HK-2 (cell line): ENCODE data around the gene ARL15.
"Not testable (repeated sequence)": the region's sequence is repeated elsewhere in the genome, so short reads cannot be mapped to it uniquely, and the experiment has no call there.

Source experiments
- DNase-seq: peaks from one replicate; pipeline ENCODE4 v3.0.0-alpha.2; 2018; ENCODE audit not compliant: unreplicated experiment

Gene ARL15

GRCh38 chr5:53900677-53901076 lies 409.7 kb downstream of the ARL15 start:
- DNase-seq, result no peak

DNA sequence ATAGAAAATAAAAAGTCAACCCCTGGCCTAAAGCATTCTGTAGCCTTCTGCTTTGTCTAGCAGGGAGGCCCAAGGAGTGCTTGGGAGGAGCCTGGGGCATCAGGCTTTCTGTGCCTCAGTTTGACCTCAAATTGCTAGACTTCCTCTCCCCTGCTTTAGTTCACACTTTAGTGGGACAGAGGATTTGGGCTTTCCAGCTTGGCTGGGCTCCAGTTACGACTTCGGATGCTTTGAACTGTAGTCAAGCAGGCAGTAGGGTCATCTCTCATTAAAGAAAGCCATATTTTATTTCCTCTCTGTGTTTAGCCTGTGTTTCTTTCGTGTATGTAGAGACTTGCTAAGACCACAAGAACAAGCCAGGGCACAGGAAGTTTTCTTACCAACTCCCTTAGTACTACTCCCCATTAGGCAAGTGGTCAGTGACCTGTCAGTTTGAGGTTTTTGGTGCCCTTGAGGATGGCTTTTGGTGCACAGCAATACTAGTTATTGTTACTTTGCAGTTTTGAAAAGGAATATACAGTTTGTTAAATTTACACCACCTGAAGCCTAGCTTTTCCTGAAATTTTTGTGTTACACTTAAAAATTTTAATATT lies 415.2 kb downstream of the ARL15 start:
- DNase-seq, result no peak

GRCh38 chr5:53893626-53894025 lies 416.7 kb downstream of the ARL15 start:
- no peak for DNase-seq

DNA sequence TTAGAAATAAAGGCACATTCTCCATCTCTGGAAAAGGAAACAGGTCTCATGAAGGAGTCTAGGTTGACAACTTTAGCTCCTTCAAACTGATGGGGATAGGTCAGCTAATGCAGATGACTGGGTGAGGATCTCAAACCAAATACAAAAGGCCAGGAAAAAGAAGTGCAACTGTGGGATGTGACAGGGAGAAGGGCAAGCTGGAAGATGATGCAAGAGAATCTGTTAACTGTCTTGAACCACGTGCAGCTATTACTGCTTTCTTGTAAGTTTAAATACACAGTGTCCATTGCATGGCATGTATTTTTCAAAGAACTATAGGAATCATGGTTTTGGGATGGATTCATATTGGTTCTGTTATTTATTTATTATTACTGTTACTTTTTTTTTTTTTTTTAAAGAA lies 418.1 kb downstream of the ARL15 start:
- DNase-seq, result no peak

DNA sequence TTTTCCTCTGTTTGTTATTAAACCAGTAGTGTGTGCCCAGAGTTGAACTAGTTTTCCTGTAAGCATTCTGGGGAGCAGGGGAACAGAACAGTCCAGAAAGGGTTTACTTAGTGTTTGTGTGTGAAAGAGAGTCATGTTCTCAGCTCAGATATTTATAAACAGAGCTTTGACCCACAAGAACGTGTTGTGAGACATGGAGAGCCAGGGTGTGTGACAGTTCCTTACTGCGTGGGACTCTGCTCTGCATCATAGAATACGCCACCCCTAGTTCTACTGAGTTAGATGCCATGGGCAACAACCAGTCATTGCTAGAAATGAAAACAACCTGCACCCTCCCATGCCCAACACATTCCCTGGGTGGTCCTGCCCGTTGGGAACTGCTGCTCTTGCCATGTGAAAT lies 419.2 kb downstream of the ARL15 start:
- no peak for DNase-seq

DNA sequence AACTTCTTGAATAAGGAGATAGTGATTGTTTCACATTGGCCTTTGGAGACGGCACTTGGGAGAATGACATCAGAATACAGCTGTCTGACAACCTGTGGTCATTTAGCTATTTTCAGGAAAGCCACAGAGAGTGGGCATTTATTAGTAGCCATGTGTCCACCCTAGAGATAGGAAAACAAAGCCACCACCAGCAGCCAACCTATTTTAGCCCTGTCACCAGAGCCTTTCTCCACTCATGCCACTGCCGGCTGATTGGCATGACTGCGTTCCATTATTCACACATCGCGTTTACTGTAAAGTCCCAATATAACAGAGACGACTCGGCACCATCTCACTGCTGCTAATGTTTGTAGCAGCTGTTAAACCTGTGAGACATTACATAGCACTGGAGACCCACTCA lies 419.9 kb downstream of the ARL15 start:
- DNase-seq, result no peak

GRCh38 chr5:53884844-53885243 lies 425.5 kb downstream of the ARL15 start:
- no peak for DNase-seq

DNA sequence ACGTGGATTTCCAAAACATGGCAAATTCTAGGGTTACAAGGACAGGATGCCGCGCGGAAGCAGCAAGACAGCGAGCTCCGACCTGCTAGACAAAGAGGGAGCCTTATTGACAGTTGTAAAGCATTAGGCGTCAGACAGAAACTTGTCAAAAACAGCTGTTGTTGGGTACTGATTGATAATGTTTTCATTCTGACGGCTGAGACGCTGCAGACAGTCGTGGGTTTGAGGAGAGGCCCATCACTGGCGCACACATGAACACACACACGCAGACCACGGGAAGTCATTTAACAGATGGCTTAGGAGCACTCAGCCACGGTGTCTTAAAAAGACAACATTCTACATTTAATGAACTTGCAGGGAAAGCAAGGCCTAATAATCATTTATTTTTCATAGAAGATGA lies 426.0 kb downstream of the ARL15 start:
- DNase-seq, result no peak

- DNase-seq, result no peak
These were observed 427.7 kb downstream of the ARL15 start for GRCh38 chr5:53882676-53883031.

DNA sequence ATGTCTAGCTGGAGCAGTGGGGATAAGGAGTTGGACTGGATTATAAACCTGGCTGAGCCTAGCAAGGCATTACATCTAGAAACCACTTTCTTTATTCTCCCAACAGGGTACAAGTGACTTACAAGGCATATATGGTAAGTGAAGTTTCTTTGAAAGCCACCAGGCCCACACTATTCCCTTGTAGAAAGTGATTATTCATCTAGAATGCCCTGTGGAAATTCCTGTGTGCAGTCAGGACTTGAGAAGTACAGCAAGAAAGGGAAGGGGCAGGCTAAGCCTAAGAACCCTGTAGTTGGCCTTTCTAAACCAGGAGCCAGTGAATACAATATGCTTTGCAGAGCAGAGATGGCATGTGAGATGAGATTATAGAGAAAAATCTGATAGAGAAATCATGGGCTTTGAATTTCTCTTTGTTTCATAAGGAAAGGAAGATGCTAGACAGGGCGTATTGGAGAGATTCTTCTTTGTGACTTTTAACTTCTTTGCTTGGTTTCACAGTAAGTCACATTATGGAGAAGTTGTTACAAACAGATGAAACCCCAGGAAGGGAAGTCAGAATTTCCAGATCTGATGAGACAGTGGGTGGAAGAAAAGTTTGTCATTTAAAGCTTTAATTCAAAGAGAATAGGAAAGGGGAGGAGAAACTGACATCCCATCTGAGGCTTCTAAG lies 428.2 kb downstream of the ARL15 start:
- no peak for DNase-seq

- DNase-seq, result no peak
These were observed 430.6 kb downstream of the ARL15 start for GRCh38 chr5:53879708-53880323.

DNA sequence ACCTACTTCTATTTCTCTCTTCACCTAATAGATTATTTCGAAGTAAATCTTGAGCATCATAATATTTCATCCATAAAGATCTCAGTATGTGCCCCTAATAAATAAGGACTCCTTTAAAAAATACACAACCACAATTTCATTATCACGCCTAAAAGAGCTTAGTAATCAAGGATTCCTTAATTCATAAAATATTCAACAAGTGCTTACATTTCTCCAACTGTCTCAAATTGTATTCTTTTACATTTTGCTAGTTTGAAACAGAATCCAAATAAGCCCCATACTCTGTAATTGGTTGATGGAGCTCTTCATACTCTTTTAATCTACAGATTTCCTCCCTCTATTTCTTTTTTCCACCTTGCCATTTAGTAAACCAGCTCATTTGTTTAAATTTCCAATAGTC lies 432.4 kb downstream of the ARL15 start:
- DNase-seq, result no peak

DNA sequence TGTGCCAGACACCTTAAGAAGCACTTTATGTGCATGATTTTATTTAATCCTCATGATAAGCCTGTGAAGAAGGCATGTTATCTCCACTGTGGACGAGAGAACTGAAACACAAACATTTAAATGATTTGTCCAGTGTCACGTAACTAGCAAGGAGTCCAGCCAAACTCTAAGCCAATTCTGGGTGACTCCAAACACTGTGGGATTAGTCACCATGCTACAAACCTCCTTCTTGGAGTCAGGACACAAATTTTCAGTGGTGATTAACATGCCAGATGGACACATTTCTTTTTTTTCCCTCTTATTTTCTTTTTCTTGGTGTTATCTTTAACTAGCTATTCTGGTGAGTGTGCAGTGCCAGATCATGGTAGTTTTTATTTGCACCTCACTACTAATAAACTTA lies 433.1 kb downstream of the ARL15 start:
- DNase-seq, result no peak

- DNase-seq, result no peak
These were observed 436.0 kb downstream of the ARL15 start for GRCh38 chr5:53874409-53874808.

DNA sequence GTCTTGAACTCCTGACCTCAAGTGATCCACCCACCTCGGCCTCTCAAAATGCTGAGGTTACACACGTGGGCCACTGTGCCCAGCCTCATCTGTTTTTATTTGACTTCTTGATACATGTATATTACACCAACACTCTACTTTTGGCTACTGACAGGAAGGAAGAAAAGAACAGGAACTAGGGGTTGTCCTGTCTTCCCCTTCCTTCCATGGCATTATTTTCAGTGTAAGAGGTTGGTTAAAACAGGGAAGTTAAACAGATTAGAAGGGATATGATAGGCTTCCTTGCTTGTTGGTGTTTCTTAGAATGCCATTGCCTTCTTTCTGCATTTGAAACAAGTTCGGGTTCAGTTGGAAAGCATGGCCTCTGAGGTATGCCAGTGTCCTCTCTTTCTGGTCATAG lies 437.1 kb downstream of the ARL15 start:
- no peak for DNase-seq

DNA sequence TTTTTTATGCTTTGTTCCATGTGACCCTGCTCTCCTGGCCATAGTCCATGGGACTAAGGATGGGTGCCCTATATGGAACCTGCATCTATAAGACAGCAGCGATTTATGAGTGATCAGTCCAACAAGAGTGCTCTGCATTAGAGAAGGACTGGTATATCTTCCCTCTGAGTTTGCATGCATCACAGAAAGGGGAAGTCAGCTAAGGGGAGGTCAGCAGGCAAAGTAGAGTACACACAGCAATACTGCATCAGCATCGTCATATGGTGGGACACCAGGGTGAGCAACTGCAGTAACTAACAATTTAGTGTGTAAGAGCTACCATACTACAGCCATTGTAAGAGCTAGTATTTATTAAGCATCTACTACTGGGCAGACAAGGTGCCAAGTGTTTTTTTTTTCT lies 438.6 kb downstream of the ARL15 start:
- no peak for DNase-seq

DNA sequence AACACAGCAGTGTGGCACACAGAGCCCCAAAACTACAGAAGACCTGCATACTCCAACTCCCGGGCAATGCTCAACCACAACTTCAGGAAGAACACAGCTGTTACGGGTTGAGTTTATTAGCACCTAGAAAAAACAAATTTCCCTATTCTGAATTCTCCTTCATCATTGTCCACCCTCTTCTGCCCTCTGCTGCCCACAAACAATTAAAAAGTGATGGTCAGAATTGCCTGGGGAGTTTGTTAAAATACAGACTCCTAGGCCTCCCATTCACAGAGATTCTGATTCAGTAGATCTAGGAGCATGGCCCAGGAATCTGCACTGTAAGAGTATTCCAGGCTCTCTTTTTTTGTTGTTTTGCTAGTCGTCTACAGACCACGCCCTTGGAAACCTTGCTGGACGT lies 439.3 kb downstream of the ARL15 start:
- no peak for DNase-seq

DNA sequence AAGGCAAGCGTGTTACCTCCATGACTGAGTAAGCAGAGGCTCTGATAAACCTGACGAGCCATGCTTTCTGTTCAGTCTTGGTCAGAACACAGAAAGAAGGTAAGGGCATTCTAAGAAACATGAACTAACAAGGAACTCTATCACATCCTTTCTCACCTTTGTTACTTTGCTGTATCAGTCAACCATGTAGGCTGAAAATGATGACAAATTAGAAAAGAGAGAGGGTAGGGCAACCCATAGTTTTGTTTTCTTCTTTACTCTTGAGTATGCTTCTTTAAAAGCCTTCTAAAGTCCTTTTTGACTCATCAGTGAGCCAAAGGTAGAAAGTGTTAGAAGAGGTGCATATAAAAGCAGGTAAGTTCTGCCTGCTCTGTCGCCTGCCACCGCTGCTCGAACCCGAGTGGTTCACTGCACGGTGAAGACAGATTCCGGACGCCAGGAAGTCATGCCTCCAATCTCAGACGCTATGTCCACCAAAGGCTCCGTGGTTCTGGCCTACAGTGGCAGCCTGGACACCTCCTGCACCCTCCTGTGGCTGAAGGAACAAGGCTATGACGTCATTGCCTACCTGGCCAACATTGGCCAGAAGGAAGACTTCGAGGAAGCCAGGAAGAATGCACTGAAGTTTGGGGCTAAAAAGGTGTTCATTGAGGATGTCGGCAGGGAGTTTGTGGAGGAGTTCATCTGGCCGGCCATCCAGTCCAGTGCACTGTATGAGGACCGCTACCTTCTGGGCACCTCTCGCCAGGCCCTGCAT lies 451.5 kb downstream of the ARL15 start:
- no peak for DNase-seq

DNA sequence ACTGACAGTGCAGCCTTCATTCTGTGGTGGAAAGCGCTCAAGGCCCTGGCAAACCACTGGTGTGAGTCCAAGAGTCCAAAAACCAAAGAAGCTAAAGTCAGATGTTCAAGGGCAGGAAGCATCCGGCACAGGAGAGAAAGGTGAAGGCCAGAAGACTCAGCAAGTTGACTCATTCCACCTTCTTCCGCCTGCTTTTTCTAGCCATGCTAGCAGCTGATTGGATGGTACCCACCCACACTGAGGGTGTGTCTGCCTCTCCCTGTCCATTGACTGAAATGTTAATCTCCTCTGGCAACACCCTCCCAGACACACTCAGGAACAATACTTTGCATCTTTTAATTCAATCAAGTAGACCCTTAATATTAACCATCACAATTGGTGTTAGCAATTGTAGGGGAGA lies 453.9 kb downstream of the ARL15 start:
- DNase-seq, result no peak

- DNase-seq, result not testable (repeated sequence)
These were observed 473.4 kb downstream of the ARL15 start for GRCh38 chr5:53836851-53837430.

DNA sequence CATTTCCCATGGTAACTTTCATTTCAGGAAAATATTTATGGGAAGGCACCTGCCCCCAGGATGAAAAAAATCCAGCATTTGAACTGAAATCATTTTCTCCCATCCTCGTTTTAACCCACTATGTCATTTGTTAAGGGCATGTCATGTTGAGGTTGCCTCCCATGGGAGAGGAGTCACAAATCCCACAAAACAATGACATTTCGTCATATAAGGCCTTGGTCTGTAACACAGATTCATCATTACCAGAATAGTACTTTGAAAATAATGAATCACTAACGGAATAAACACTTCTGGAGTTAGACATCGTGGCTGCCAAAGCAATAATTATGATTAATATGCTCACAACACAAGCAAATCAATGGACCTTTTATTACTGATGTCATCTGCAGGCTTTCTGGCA lies 475.9 kb downstream of the ARL15 start:
- DNase-seq, result no peak
